Skeletal muscle tissue (tissue), 4 donors: Measurements from ENCODE around the gene ARHGAP42. TPM values are rescaled to one million over a fixed set of nuclear protein-coding genes. Genes with fewer than 3 reads are reported as not detected.

Experiments
- H3K27ac ChIP-seq: one replicate; pipeline ENCODE4 v1.7.0; 2013; ENCODE audit warnings: mild to moderate bottlenecking, low read depth, low read length, inconsistent platforms
- H3K27me3 ChIP-seq, 3 donors: one replicate each; pipeline ENCODE4 v1.7.0; 2013; ENCODE audit warnings: low read length in 3 of 3; ENCODE audit not compliant: control insufficient read depth in 3 of 3, insufficient read depth in 3 of 3
- H3K36me3 ChIP-seq, 3 donors: one replicate each; pipeline ENCODE4 v1.7.0; 2013; ENCODE audit warnings: low read length in 3 of 3; ENCODE audit not compliant: control insufficient read depth in 3 of 3, insufficient read depth in 3 of 3
- H3K4me1 ChIP-seq, 3 donors: one replicate each; pipeline ENCODE4 v1.7.0; 2013; ENCODE audit warnings: low read length in 3 of 3, mild to moderate bottlenecking in 3 of 3; ENCODE audit not compliant: control insufficient read depth in 3 of 3, insufficient read depth in 3 of 3
- H3K4me3 ChIP-seq, 3 donors: one replicate each; pipeline ENCODE4 v1.7.0; 2013; ENCODE audit warnings: low read length in 3 of 3
- H3K9ac ChIP-seq, 3 donors: one replicate each; pipeline ENCODE4 v1.7.0; 2013; ENCODE audit warnings: low read length in 3 of 3, mild to moderate bottlenecking in 3 of 3, moderate library complexity in 2 of 3, low read depth in 1 of 3
- H3K9me3 ChIP-seq, 3 donors: one replicate each; pipeline ENCODE4 v1.7.0; 2013; ENCODE audit warnings: low read length in 3 of 3; ENCODE audit not compliant: control insufficient read depth in 3 of 3
- total RNA-seq: library from RNA; depleted of rRNA; stranded (reverse); fragments of >200 nt; gene quantifications from one replicate; pipeline ENCODE4 v1.2.3, GENCODE V29; 2014
- donor health status: Osteomylitis.

The ARHGAP42 gene, protein sequence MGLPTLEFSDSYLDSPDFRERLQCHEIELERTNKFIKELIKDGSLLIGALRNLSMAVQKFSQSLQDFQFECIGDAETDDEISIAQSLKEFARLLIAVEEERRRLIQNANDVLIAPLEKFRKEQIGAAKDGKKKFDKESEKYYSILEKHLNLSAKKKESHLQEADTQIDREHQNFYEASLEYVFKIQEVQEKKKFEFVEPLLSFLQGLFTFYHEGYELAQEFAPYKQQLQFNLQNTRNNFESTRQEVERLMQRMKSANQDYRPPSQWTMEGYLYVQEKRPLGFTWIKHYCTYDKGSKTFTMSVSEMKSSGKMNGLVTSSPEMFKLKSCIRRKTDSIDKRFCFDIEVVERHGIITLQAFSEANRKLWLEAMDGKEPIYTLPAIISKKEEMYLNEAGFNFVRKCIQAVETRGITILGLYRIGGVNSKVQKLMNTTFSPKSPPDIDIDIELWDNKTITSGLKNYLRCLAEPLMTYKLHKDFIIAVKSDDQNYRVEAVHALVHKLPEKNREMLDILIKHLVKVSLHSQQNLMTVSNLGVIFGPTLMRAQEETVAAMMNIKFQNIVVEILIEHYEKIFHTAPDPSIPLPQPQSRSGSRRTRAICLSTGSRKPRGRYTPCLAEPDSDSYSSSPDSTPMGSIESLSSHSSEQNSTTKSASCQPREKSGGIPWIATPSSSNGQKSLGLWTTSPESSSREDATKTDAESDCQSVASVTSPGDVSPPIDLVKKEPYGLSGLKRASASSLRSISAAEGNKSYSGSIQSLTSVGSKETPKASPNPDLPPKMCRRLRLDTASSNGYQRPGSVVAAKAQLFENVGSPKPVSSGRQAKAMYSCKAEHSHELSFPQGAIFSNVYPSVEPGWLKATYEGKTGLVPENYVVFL
- 23.5 TPM for total RNA-seq

DNA sequence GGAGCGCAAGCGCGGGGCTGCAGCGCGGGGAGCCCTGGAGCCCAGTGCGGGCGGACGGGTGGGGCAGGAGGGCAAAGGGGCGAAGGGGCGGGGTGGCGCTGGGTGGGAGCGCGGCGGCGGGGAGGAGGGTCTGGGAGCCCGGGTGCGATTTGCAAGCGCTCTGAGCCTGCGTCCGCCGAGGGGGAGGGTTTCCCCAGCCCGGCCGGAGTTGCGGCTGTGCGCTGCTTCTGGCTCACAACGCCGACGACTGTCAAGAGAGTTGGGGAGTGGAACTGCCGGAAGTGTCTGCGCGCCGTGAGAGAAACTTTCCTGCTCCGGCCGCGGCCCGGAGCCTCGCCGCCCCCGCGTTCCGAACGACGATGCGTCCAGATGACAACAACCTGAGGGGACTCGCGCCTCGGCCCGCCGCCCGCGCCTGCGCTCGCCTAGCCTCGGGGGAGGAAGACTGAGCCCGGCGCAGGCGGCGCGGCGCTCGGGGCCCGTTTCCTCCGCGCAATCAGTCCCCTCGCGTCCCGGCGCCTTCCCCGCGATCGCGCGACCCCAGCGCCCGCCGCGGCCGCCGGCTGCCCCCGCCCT, at the start of gene ARHGAP42:
Gene ARHGAP42, plus strand, starts transcription at position 235 of the 576 bp plus-strand sequence. CDS start 391 bp downstream, outside the sequence.
- Histone ChIP-seq H3K9me3 (no peaks in the 10 kb centered on the region), H3K4me3 (peak within 1 kb of the TSS; percentile 86 to 89 (median 86)), H3K9ac (peak within 1 kb of the TSS; percentile 76 to 85 (median 84)), H3K27me3 (no peaks in the 10 kb centered on the region), H3K27ac (peak within 1 kb of the TSS; percentile 76), H3K36me3 (no peaks in the 10 kb centered on the region), H3K4me1 (peaks cover 2 to 13% (median 4%) of the 10 kb centered on the region in 3 donors)

DNA sequence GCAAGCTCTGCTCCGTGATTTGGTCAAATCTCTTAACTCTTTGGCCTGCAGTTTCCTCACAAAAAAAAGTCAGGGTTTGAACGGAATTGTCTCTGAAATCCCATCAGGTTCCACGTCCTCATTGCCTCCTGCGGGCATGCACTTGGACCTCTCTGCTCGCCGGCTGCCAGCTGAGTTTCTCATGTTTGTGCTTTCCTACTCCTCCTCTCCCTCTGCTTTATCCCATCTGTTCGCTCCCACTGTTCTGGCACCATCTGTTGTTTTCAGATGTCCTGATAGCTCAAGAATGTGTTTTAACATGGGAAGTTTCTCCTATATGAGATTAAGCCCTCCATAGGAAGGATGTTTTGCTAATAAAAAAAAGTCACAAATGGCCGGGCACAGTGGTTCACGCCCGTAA, 49.4 kb upstream of the ARHGAP42 start:
- no peak overlapping the region for H3K27ac ChIP-seq
- no peaks in the 10 kb centered on the region for H3K36me3 ChIP-seq
- no peak overlapping the region for H3K9ac ChIP-seq
- H3K4me1 ChIP-seq = peaks cover 7 to 8% (median 7%) of the 10 kb centered on the region in 3 donors
- no peak overlapping the region for H3K4me3 ChIP-seq
- H3K9me3 ChIP-seq = no peaks in the 10 kb centered on the region
- no peaks in the 10 kb centered on the region for H3K27me3 ChIP-seq

- H3K27me3 ChIP-seq = no peaks in the 10 kb centered on the region
- no peaks in the 10 kb centered on the region for H3K4me1 ChIP-seq
- no peak overlapping the region for H3K4me3 ChIP-seq
- no peaks in the 10 kb centered on the region for H3K9me3 ChIP-seq
- H3K27ac ChIP-seq = no peak overlapping the region
- H3K9ac ChIP-seq = no peak overlapping the region
- no peaks in the 10 kb centered on the region for H3K36me3 ChIP-seq
Measured at GRCh38 chr11:100638648-100639047, 48.4 kb upstream of the ARHGAP42 start.

GRCh38 chr11:100639140-100639539, 47.9 kb upstream of the ARHGAP42 start:
- Histone ChIP-seq H3K27me3 (no peaks in the 10 kb centered on the region), H3K27ac (no peak overlapping the region), H3K4me3 (no peak overlapping the region), H3K36me3 (no peaks in the 10 kb centered on the region), H3K4me1 (no peaks in the 10 kb centered on the region), H3K9ac (no peak overlapping the region), H3K9me3 (no peaks in the 10 kb centered on the region)

- Histone ChIP-seq H3K9me3 (no peaks in the 10 kb centered on the region), H3K9ac (no peak overlapping the region), H3K27me3 (no peaks in the 10 kb centered on the region), H3K27ac (no peak overlapping the region), H3K4me1 (no peaks in the 10 kb centered on the region), H3K36me3 (no peaks in the 10 kb centered on the region), H3K4me3 (no peak overlapping the region)
Measured at GRCh38 chr11:100640071-100640470, 47.0 kb upstream of the ARHGAP42 start.

DNA sequence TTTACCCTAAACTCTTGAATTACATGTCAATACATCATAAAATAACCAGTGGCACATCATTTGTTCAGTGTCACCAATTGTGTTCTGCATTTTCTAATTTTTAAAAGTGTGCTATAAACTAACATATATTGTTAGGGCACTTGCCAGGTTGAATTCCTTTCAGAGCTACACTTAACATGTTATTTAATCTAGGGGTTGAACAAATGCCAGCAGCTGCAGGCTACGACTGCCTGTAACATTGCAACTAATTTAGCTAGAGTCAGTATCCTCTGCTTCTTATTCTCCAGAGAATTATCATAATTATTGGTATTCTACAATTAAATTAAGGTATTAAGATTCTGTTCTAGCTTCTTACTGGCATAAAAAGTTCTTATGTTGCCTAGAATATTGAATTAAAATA, 46.4 kb upstream of the ARHGAP42 start:
- no peaks in the 10 kb centered on the region for H3K27me3 ChIP-seq
- H3K4me1 ChIP-seq = no peaks in the 10 kb centered on the region
- no peak overlapping the region for H3K9ac ChIP-seq
- H3K9me3 ChIP-seq = no peaks in the 10 kb centered on the region
- H3K36me3 ChIP-seq = no peaks in the 10 kb centered on the region
- H3K27ac ChIP-seq = no peak overlapping the region
- H3K4me3 ChIP-seq = no peak overlapping the region

GRCh38 chr11:100641456-100641855, 45.6 kb upstream of the ARHGAP42 start:
- Histone ChIP-seq H3K27ac (no peak overlapping the region), H3K4me1 (no peaks in the 10 kb centered on the region), H3K4me3 (no peak overlapping the region), H3K9ac (no peak overlapping the region), H3K27me3 (no peaks in the 10 kb centered on the region), H3K9me3 (no peaks in the 10 kb centered on the region), H3K36me3 (no peaks in the 10 kb centered on the region)

DNA sequence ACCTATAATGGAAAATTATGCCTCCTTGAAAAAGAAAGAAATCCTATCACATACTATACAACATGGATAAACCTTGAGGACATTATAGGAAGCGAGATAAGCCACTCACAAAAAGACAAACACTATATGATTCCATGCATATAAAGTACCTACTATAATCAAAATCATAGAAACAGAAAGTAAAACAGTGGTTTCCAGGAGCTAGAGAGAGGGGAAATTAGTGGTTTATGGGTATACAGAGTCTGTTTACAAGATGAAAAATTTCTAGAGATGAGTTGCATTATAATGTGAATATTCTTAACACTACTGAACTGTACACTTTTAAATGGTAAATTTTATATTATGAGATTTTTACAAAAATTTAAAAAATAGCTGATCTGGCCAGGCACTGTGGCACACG, 40.5 kb upstream of the ARHGAP42 start:
- H3K9ac ChIP-seq = no peak overlapping the region
- H3K36me3 ChIP-seq = no peaks in the 10 kb centered on the region
- no peaks in the 10 kb centered on the region for H3K27me3 ChIP-seq
- H3K4me1 ChIP-seq = no peaks in the 10 kb centered on the region
- H3K4me3 ChIP-seq = no peak overlapping the region
- H3K27ac ChIP-seq = no peak overlapping the region
- H3K9me3 ChIP-seq = no peaks in the 10 kb centered on the region

GRCh38 chr11:100647861-100648260, 39.2 kb upstream of the ARHGAP42 start:
- no peaks in the 10 kb centered on the region for H3K4me1 ChIP-seq
- H3K27me3 ChIP-seq = no peaks in the 10 kb centered on the region
- H3K27ac ChIP-seq = no peak overlapping the region
- no peaks in the 10 kb centered on the region for H3K9me3 ChIP-seq
- H3K9ac ChIP-seq = no peak overlapping the region
- no peaks in the 10 kb centered on the region for H3K36me3 ChIP-seq
- H3K4me3 ChIP-seq = no peak overlapping the region

- no peaks in the 10 kb centered on the region for H3K36me3 ChIP-seq
- H3K27me3 ChIP-seq = no peaks in the 10 kb centered on the region
- no peak overlapping the region for H3K4me3 ChIP-seq
- no peak overlapping the region for H3K9ac ChIP-seq
- no peaks in the 10 kb centered on the region for H3K4me1 ChIP-seq
- no peaks in the 10 kb centered on the region for H3K9me3 ChIP-seq
- H3K27ac ChIP-seq = no peak overlapping the region
Measured at GRCh38 chr11:100663583-100663982, 23.5 kb upstream of the ARHGAP42 start.
